Keratinocyte (primary cell): ENCODE data around the gene WNT7B.

Experiments
- CTCF ChIP-seq, 3 experiments: IDR thresholded peaks in 1 of 3; conservative IDR thresholded peaks in 1 of 3; optimal IDR thresholded peaks in 1 of 3; 2 replicates in 2 of 3; 3 replicates in 1 of 3; pipeline versions ENCODE3 to v1.5.1; 2011; ENCODE audit warnings: low read length in 3 of 3, mild to moderate bottlenecking in 3 of 3, moderate library complexity in 2 of 3, control low read depth in 1 of 3, inconsistent platforms in 1 of 3; ENCODE audit not compliant: insufficient read depth in 2 of 3; ENCODE audit errors: extremely low read depth in 1 of 3
- EZH2 ChIP-seq: IDR thresholded peaks from one replicate; pipeline ENCODE4 v1.6.1; 2012; ENCODE audit warnings: inconsistent platforms, mild to moderate bottlenecking, low read length, moderate library complexity

- TF ChIP-seq CTCF (optimal IDR thresholded peaks at IDR 0.05 in 1 of 3, IDR thresholded peaks at IDR 0.05 in 1 of 3, conservative IDR thresholded peaks at IDR 0.05 in 1 of 3; ENCODE audit: extremely low read depth in 1 of 3, insufficient read depth in 2 of 3, low read length in 3 of 3): no peak
- TF ChIP-seq EZH2: no peak
These were observed 91.0 kb downstream of the WNT7B start for GRCh38 chr22:45885941-45886395.
